Ishikawa (cell line): ENCODE measurements around the gene TBC1D4.

Source experiments
- CEBPB ChIP-seq: IDR thresholded peaks from 2 replicates; pipeline ENCODE4 v1.6.1; 2012
- CREB1 ChIP-seq: IDR thresholded peaks from 2 replicates; pipeline ENCODE4 v1.6.1; 2012; ENCODE audit warnings: low read depth
- EGR1 ChIP-seq: IDR thresholded peaks from 2 replicates; pipeline ENCODE4 v1.6.1; 2012
- EP300 ChIP-seq: IDR thresholded peaks from 2 replicates; pipeline ENCODE4 v1.6.1; 2012; ENCODE audit warnings: borderline replicate concordance
- FOXM1 ChIP-seq: IDR thresholded peaks from 2 replicates; pipeline ENCODE4 v1.6.1; 2012; ENCODE audit warnings: low read depth, borderline replicate concordance
- NFIC ChIP-seq: IDR thresholded peaks from 2 replicates; pipeline ENCODE4 v1.6.1; 2012
- RAD21 ChIP-seq: IDR thresholded peaks from 2 replicates; pipeline ENCODE4 v1.6.1; 2012; ENCODE audit warnings: low read depth
- TAF1 ChIP-seq: IDR thresholded peaks from 2 replicates; pipeline ENCODE4 v1.6.1; 2012; ENCODE audit warnings: low read depth, mild to moderate bottlenecking
- TCF12 ChIP-seq: IDR thresholded peaks from 2 replicates; pipeline ENCODE4 v1.6.1; 2012; ENCODE audit warnings: low read depth
- TEAD4 ChIP-seq: IDR thresholded peaks from 2 replicates; pipeline ENCODE4 v1.6.1; 2012
- YY1 ChIP-seq: IDR thresholded peaks from 2 replicates; pipeline ENCODE4 v1.6.1; 2012; ENCODE audit warnings: low read depth
- ZBTB7A ChIP-seq: IDR thresholded peaks from 2 replicates; pipeline ENCODE4 v1.6.1; 2012; ENCODE audit warnings: low read depth
- TF ChIP-seq, protein P1 (sequence below): IDR thresholded peaks from 2 replicates; pipeline ENCODE4 v1.6.1; 2012; ENCODE audit warnings: low read depth, mild to moderate bottlenecking
- TF ChIP-seq, protein P2 (sequence below): IDR thresholded peaks from 2 replicates; pipeline ENCODE4 v1.6.1; 2012
- TF ChIP-seq, protein P3 (sequence below): IDR thresholded peaks from 2 replicates; pipeline ENCODE4 v1.6.1; 2012

The TBC1D4 gene

DNA sequence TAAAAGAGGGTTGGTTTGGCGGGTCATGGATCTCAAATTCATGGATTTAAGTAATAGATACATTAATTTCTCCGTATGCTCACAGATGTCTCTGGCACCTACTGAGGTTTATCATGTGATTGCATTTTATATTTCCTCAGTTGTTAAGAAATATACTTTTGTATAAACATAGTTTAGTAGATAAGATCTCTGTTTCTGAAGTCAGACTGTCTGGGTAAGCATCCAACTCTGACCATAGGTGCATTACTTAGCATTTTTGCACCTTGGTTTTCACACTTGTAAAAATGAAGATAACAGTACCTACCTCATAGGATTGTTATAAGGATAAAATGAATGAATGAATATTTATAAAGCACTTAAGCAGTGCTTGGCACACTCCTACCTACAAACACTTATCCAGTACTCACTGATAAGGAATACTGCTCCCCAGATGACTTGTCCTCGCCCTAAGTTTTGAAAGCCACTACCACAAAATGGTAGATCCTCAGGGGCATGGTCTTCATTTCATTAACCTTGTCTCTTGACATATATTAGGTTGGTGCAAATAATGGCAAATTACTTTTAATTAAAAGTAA is 29.2 kb upstream of the TBC1D4 start:
- TF ChIP-seq EP300, result no peak
- TF ChIP-seq EGR1, result no peak
- no peak for TF ChIP-seq ZBTB7A
- no peak for TF ChIP-seq NFIC
- no peak for TF ChIP-seq TCF12
- TF ChIP-seq, protein P1, sequence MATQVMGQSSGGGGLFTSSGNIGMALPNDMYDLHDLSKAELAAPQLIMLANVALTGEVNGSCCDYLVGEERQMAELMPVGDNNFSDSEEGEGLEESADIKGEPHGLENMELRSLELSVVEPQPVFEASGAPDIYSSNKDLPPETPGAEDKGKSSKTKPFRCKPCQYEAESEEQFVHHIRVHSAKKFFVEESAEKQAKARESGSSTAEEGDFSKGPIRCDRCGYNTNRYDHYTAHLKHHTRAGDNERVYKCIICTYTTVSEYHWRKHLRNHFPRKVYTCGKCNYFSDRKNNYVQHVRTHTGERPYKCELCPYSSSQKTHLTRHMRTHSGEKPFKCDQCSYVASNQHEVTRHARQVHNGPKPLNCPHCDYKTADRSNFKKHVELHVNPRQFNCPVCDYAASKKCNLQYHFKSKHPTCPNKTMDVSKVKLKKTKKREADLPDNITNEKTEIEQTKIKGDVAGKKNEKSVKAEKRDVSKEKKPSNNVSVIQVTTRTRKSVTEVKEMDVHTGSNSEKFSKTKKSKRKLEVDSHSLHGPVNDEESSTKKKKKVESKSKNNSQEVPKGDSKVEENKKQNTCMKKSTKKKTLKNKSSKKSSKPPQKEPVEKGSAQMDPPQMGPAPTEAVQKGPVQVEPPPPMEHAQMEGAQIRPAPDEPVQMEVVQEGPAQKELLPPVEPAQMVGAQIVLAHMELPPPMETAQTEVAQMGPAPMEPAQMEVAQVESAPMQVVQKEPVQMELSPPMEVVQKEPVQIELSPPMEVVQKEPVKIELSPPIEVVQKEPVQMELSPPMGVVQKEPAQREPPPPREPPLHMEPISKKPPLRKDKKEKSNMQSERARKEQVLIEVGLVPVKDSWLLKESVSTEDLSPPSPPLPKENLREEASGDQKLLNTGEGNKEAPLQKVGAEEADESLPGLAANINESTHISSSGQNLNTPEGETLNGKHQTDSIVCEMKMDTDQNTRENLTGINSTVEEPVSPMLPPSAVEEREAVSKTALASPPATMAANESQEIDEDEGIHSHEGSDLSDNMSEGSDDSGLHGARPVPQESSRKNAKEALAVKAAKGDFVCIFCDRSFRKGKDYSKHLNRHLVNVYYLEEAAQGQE, result no peak

DNA sequence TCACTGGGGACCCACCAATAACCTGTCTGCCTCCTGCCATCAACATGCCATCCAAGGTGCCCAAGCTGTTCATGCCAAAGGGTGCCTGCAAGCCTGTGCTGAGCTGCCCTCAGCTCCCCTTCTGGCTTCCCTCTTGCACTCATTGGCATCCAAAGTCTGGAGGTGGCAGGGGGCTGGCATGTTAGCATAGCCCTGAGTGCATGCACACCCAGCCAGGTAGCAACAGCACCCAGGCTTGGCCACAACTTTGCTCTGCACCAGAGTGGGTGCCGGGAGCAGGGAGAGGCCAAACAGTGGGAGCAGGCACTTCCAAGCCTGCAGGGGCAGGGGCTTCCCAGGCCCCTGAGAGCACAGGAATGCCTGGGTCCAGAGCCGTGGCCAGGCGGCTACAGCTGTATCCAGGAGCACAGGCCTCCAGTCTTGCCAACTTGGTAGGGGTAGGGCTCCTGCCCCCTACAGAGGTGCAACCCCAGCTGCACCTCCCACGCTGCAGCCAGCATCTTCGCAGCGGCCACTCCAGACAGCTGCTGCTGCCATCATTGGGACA is 26.1 kb upstream of the TBC1D4 start:
- TF ChIP-seq EP300 (no peak), NFIC (no peak), TAF1 (no peak), ZBTB7A (no peak), TEAD4 (no peak), CREB1 (no peak), YY1 (no peak), TCF12 (no peak), RAD21 (no peak), EGR1 (no peak), FOXM1 (no peak), CEBPB (no peak)
- TF ChIP-seq, protein P1, result no peak
- TF ChIP-seq, protein P2, sequence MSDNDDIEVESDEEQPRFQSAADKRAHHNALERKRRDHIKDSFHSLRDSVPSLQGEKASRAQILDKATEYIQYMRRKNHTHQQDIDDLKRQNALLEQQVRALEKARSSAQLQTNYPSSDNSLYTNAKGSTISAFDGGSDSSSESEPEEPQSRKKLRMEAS, result no peak
- TF ChIP-seq, protein P3, sequence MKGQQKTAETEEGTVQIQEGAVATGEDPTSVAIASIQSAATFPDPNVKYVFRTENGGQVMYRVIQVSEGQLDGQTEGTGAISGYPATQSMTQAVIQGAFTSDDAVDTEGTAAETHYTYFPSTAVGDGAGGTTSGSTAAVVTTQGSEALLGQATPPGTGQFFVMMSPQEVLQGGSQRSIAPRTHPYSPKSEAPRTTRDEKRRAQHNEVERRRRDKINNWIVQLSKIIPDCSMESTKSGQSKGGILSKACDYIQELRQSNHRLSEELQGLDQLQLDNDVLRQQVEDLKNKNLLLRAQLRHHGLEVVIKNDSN, result no peak

DNA sequence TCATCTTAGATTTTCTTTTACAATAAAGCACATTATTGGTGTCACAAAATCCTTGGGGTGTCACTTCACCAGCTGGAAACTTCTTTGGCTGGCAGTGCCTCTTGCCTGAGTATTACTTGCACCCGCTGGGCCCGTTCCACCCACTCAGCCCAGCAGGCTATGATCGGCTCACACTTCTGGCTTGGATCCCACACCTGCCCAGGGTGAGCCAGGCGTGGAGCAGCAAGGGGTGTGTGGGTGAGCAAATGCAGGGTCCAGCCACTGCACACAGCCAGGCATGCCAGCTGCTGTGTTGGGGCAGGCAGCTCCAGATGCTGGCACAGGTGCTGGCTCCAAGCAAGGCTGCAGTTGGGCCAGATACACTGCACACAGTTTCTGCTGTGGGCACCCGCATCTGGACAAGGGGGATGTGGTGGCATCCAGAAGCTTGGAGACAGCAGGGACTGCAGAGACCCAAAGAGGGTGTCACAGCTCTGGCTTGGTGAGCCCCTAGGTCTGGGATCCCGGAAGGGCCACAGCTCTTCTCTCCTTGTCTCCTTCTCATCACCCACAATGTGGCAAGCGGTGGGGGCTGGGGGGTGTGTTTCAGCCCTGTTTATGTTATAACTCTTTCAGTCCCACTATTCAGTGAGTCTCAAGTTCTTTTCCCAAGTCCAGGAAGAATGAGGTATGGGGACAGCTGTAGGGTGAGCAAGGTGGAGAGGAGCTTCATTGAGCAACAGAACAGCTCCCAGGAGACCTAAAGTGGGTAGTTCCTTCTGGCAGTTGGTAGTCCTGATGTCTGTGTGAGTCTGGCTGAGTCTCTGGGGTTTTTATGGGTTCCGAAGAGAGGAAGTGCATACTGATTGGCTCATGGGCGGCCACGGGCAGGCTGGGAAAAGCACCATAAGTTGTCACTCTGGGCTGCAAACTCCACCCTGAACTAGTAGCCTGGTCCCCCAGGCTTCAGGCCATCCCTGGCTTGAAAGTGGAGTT is 25.3 kb upstream of the TBC1D4 start:
- TF ChIP-seq TEAD4, result 0 out of 2 replicates have a peak, but pooled peaks have one; percentile 15
- no peak for TF ChIP-seq FOXM1
- TF ChIP-seq RAD21, result no peak
- TF ChIP-seq NFIC, result peak; percentile 92
- no peak for TF ChIP-seq CREB1
- TF ChIP-seq, protein P2, result no peak
- no peak for TF ChIP-seq YY1
- TF ChIP-seq ZBTB7A, result no peak
- TF ChIP-seq, protein P1, result no peak
- TF ChIP-seq TCF12, result peak; percentile 61; the same call in 1 of the 2 replicates
- TF ChIP-seq CEBPB, result no peak
- TF ChIP-seq, protein P3, result no peak
- TF ChIP-seq EGR1, result peak; percentile 94

DNA sequence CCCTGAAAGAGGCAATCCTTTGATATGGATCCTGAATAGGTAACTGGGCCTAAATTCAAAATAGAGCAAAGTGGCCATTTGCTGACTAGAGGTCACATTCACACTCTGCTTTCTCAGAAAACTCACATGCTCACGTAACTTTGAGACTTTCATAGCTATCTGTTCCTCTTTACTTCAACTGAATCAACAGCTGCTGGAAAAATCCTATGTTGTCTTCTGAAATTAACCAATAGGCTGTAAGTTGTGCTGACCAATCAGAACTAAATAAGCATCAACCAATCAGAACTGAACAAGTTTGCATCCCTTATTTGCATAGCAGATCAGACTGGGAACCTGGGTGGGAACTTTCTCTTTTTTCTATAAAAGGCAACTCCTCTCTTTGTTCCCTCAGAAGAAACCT is 24.0 kb upstream of the TBC1D4 start:
- TF ChIP-seq ZBTB7A (no peak), EGR1 (no peak), CEBPB (no peak), TAF1 (no peak), TEAD4 (no peak), RAD21 (no peak), TCF12 (no peak), CREB1 (no peak), NFIC (no peak), FOXM1 (no peak), YY1 (no peak)
- TF ChIP-seq, protein P2, result no peak
- TF ChIP-seq, protein P3, result no peak
